NB4 (cell line): ENCODE results near the gene NRXN3.

Source experiments
- DNase-seq: peaks from one replicate; pipeline ENCODE4 v3.0.0; 2010; ENCODE audit warnings: low read depth
- H3K4me3 ChIP-seq: one replicate; pipeline ENCODE4 v1.5.1; 2011; ENCODE audit warnings: mild to moderate bottlenecking, low read depth, low read length, moderate library complexity
- MAX ChIP-seq: IDR thresholded peaks from 2 replicates; pipeline ENCODE4 v1.6.1; 2011; ENCODE audit warnings: low read depth, low read length
- MYC ChIP-seq: IDR thresholded peaks from 2 replicates; pipeline ENCODE4 v1.6.1; 2011; ENCODE audit warnings: low read depth, low read length
- POLR2A ChIP-seq: IDR thresholded peaks from 2 replicates; pipeline ENCODE4 v1.6.1; 2011; ENCODE audit warnings: mild to moderate bottlenecking; ENCODE audit not compliant: insufficient read length; ENCODE audit errors: extremely low read depth
- TF ChIP-seq, protein P1 (sequence below): IDR thresholded peaks from one replicate; pipeline ENCODE4 v1.5.1; 2012; ENCODE audit warnings: low read depth, low read length

NRXN3 gene

GRCh38 chr14:78170203-78170602 is at the start of gene NRXN3:
NRXN3 (plus strand) TSS chr14:78170373; CDS start chr14:78243094, 72,721 bp downstream.
- H3K4me3 ChIP-seq: no peak within 1 kb of the TSS
- TF ChIP-seq POLR2A (no peak), MYC (no peak), MAX (no peak)
- TF ChIP-seq, protein P1, sequence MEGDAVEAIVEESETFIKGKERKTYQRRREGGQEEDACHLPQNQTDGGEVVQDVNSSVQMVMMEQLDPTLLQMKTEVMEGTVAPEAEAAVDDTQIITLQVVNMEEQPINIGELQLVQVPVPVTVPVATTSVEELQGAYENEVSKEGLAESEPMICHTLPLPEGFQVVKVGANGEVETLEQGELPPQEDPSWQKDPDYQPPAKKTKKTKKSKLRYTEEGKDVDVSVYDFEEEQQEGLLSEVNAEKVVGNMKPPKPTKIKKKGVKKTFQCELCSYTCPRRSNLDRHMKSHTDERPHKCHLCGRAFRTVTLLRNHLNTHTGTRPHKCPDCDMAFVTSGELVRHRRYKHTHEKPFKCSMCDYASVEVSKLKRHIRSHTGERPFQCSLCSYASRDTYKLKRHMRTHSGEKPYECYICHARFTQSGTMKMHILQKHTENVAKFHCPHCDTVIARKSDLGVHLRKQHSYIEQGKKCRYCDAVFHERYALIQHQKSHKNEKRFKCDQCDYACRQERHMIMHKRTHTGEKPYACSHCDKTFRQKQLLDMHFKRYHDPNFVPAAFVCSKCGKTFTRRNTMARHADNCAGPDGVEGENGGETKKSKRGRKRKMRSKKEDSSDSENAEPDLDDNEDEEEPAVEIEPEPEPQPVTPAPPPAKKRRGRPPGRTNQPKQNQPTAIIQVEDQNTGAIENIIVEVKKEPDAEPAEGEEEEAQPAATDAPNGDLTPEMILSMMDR: no peak
- DNase-seq: no peak

DNA sequence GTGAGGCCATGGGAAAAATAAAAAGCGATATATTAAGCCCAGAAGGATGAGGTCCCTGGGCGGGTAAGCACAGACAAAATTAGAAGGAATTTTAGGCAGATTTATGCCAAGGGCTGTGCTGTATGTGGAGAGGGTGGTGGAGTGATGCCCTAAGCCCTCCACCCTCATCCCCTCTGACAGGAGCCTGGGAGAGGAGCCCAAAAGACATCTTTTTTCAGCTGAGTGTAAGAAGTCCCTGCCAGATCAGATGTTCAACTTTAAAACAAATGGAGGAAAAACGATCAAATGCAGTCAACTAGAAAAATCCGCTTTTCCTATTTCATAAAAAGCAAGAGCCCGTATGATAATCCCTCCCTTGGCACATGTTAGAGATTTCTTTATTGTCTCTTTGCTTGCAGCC is 47.7 kb upstream of the NRXN3 start:
- TF ChIP-seq MYC: no peak
- TF ChIP-seq, protein P1: no peak
- TF ChIP-seq MAX: no peak
- TF ChIP-seq POLR2A: no peak
- DNase-seq: no peak
- H3K4me3 ChIP-seq: no peak overlapping the region

DNA sequence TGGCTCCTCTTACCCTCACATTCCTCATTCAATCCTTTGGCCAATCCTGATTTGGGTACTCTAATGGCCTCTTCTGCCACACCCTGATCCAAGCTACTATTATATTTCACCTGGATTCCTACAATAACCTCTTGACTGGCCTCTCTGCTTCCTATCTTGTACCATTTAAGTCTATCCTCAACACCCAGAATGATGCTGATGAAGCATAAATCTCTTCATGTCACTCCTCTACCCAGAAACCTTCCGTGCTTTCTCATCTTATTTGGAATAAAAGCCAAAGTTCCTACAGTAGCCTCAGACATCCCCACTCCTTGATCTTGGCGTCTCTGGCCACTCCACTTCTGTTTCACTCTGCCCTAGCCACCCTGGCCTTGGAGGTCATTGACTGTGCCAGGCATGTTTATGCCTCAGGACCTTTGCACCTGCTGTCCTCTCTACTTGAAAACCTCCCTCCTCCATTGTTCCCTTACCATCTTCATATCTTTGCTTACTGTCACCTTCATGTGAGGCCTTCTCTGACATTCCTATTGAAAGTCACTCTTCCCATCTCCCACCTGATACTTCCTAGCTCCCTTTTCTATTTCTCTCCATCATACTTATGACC is 46.4 kb upstream of the NRXN3 start:
- no peak for TF ChIP-seq MYC
- no peak for TF ChIP-seq POLR2A
- TF ChIP-seq, protein P1: no peak
- no peak for TF ChIP-seq MAX
- H3K4me3 ChIP-seq: no peak overlapping the region
- no peak for DNase-seq

- TF ChIP-seq POLR2A (no peak), MAX (no peak), MYC (no peak)
- TF ChIP-seq, protein P1: no peak
- no peak overlapping the region for H3K4me3 ChIP-seq
- no peak for DNase-seq
Measured at GRCh38 chr14:78127961-78128360, 42.2 kb upstream of the NRXN3 start.

DNA sequence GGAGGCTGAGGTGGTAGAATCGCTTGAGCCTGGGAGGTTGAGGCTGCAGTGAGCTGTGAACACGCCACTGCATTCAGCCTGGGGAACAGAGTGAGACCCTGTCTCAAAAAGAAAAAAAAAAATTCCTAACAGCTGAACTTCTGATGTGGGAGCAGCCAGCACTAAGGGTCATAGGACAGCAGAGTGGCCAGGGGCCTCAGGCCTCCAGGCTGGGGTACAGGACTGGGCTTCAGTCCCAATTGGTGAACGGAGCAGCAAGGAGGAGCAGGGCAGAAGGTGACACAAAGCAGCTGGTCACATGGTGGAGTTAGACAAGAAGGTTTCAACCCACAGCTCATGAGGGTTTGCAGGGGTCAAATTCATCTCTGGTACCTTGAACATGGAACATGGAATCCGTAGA is 40.8 kb upstream of the NRXN3 start:
- TF ChIP-seq, protein P1: no peak
- TF ChIP-seq MAX (no peak), MYC (no peak), POLR2A (no peak)

More for the DNA sequence above, 40.8 kb upstream of the NRXN3 start:
- H3K4me3 ChIP-seq: no peak overlapping the region
- DNase-seq: no peak
